Gastrocnemius medialis (tissue), 4 donors: ENCODE data around the gene GNL2.

Experiments
- CTCF ChIP-seq, 5 experiments: fragments of 450-650 bp in 3 of 5; fragments of 200-600 bp in 2 of 5; sonication (generic) in 2 of 5; IDR thresholded peaks in 4 of 5; conservative IDR thresholded peaks in 1 of 5; 1 replicate in 4 of 5; 2 replicates in 1 of 5; pipeline ENCODE4 v1.5.1; 2016 to 2019; ENCODE audit warnings: antibody characterized with exemption in 5 of 5, mild to moderate bottlenecking in 3 of 5, moderate library complexity in 3 of 5
- POLR2A ChIP-seq, 2 donors: fragments of 450-650 bp; IDR thresholded peaks; one replicate each; pipeline ENCODE4 v1.6.1; 2017; ENCODE audit warnings: antibody characterized with exemption in 2 of 2, mild to moderate bottlenecking in 2 of 2, moderate library complexity in 2 of 2

- TF ChIP-seq CTCF (IDR thresholded peaks at IDR 0.05 in 4 of 5, conservative IDR thresholded peaks at IDR 0.05 in 1 of 5) (no peak), POLR2A (IDR thresholded peaks at IDR 0.05) (no peak)
Observed at GRCh38 chr1:37634992-37635902, 39.5 kb upstream of the GNL2 start.
